SK-N-SH treated with all-trans-retinoic acid at 6 μM for 48 hours (cell line): ENCODE results near the gene WNK1.
"Not testable (repeated sequence)": the region's sequence is repeated elsewhere in the genome, so short reads cannot be mapped to it uniquely, and the experiment has no call there.

Experiments
- ATAC-seq: fragments of 200-7000 bp; cut with Tn5 transposase; 3 replicates; pipeline ENCODE4 v1.9.1; 2020; ENCODE audit warnings: mild to moderate bottlenecking, moderate library complexity
- ARNTL ChIP-seq: fragments of 450-650 bp; formaldehyde crosslinking; IDR thresholded peaks from 2 replicates; pipeline ENCODE4 v1.5.0; 2020; ENCODE audit warnings: low read depth, mild to moderate bottlenecking, moderate library complexity, borderline replicate concordance
- BACH2 ChIP-seq: fragments of 250-450 bp; sonication (Bioruptor Pico); IDR thresholded peaks from 2 replicates; pipeline ENCODE4 v1.9.0; 2021; ENCODE audit warnings: mild to moderate bottlenecking, borderline replicate concordance
- CREB5 ChIP-seq: fragments of 250-450 bp; sonication (Bioruptor Pico); IDR thresholded peaks from 2 replicates; pipeline ENCODE4 v1.5.1; 2020; ENCODE audit warnings: low read depth, mild to moderate bottlenecking, moderate library complexity
- CSDC2 ChIP-seq: fragments of 250-450 bp; sonication (Bioruptor Pico); IDR thresholded peaks from 2 replicates; pipeline ENCODE4 v1.5.0; 2020; ENCODE audit warnings: mild to moderate bottlenecking, moderate library complexity
- CSRNP3 ChIP-seq: fragments of 250-450 bp; sonication (Bioruptor Pico); IDR thresholded peaks from 2 replicates; pipeline ENCODE4 v1.5.1; 2021; ENCODE audit warnings: mild to moderate bottlenecking, moderate library complexity
- ESRRG ChIP-seq: fragments of 250-450 bp; sonication (Bioruptor Pico); IDR thresholded peaks from 2 replicates; pipeline ENCODE4 v1.6.1; 2021; ENCODE audit warnings: mild to moderate bottlenecking
- GLIS3 ChIP-seq: fragments of 250-450 bp; sonication (Bioruptor Pico); IDR thresholded peaks from 2 replicates; pipeline ENCODE4 v1.5.0; 2020; ENCODE audit warnings: mild to moderate bottlenecking, moderate library complexity
- ISL1 ChIP-seq: fragments of 250-450 bp; sonication (Bioruptor Pico); IDR thresholded peaks from 2 replicates; pipeline ENCODE4 v2.1.2; 2022; ENCODE audit warnings: mild to moderate bottlenecking, moderate library complexity
- OSR1 ChIP-seq: fragments of 250-450 bp; sonication (Bioruptor Pico); IDR thresholded peaks from 2 replicates; pipeline ENCODE4 v1.8.0; 2022; ENCODE audit warnings: moderate library complexity, mild to moderate bottlenecking, inconsistent platforms
- PPARA ChIP-seq: fragments of 250-450 bp; sonication (Bioruptor Pico); IDR thresholded peaks from 2 replicates; pipeline ENCODE4 v1.5.0; 2020; ENCODE audit warnings: mild to moderate bottlenecking, borderline replicate concordance
- RARB ChIP-seq: fragments of 250-450 bp; sonication (Bioruptor Pico); IDR thresholded peaks from 2 replicates; pipeline ENCODE4 v1.8.0; 2021; ENCODE audit warnings: mild to moderate bottlenecking, moderate library complexity
- SNAI2 ChIP-seq: fragments of 250-450 bp; sonication (Bioruptor Pico); IDR thresholded peaks from 2 replicates; pipeline ENCODE4 v1.5.0; 2020; ENCODE audit warnings: mild to moderate bottlenecking, moderate library complexity
- TCF4 ChIP-seq: fragments of 250-450 bp; sonication (Bioruptor Pico); IDR thresholded peaks from 2 replicates; pipeline ENCODE4 v1.8.0; 2021; ENCODE audit warnings: mild to moderate bottlenecking, moderate library complexity, borderline replicate concordance
- TOX ChIP-seq: fragments of 250-450 bp; sonication (Bioruptor Pico); IDR thresholded peaks from 2 replicates; pipeline ENCODE4 v1.8.0; 2021; ENCODE audit warnings: mild to moderate bottlenecking, moderate library complexity, borderline replicate concordance
- ZC3H10 ChIP-seq: fragments of 250-450 bp; sonication (Bioruptor Pico); IDR thresholded peaks from 2 replicates; pipeline ENCODE4 v1.5.1; 2021; ENCODE audit warnings: mild to moderate bottlenecking, moderate library complexity
- ZFP3 ChIP-seq: fragments of 250-450 bp; sonication (Bioruptor Pico); IDR thresholded peaks from 2 replicates; pipeline ENCODE4 v1.5.0; 2020; ENCODE audit warnings: mild to moderate bottlenecking, moderate library complexity
- ZFP30 ChIP-seq: fragments of 450-650 bp; formaldehyde crosslinking; IDR thresholded peaks from 2 replicates; pipeline ENCODE4 v1.5.0; 2022; ENCODE audit warnings: mild to moderate bottlenecking, moderate library complexity
- ZNF565 ChIP-seq: fragments of 450-650 bp; formaldehyde crosslinking; conservative IDR thresholded peaks from 2 replicates; pipeline ENCODE4 v1.5.0; 2020; ENCODE audit warnings: low read depth, mild to moderate bottlenecking, moderate library complexity
- ZNF70 ChIP-seq: fragments of 450-650 bp; formaldehyde crosslinking; IDR thresholded peaks from 2 replicates; pipeline ENCODE4 v1.5.0; 2020; ENCODE audit warnings: mild to moderate bottlenecking, moderate library complexity
- ZNF8 ChIP-seq: fragments of 450-650 bp; formaldehyde crosslinking; IDR thresholded peaks from 2 replicates; pipeline ENCODE4 v1.5.0; 2020; ENCODE audit warnings: mild to moderate bottlenecking, moderate library complexity
- TF ChIP-seq, protein P1 (sequence below): fragments of 250-450 bp; sonication (Bioruptor Pico); IDR thresholded peaks from 2 replicates; pipeline ENCODE4 v1.8.0; 2020; ENCODE audit warnings: mild to moderate bottlenecking, moderate library complexity, borderline replicate concordance
- TF ChIP-seq, protein P2 (sequence below): fragments of 250-450 bp; sonication (Bioruptor Pico); IDR thresholded peaks from 2 replicates; pipeline ENCODE4 v1.8.0; 2021; ENCODE audit warnings: low read depth, mild to moderate bottlenecking, moderate library complexity, borderline replicate concordance

WNK1 gene

DNA sequence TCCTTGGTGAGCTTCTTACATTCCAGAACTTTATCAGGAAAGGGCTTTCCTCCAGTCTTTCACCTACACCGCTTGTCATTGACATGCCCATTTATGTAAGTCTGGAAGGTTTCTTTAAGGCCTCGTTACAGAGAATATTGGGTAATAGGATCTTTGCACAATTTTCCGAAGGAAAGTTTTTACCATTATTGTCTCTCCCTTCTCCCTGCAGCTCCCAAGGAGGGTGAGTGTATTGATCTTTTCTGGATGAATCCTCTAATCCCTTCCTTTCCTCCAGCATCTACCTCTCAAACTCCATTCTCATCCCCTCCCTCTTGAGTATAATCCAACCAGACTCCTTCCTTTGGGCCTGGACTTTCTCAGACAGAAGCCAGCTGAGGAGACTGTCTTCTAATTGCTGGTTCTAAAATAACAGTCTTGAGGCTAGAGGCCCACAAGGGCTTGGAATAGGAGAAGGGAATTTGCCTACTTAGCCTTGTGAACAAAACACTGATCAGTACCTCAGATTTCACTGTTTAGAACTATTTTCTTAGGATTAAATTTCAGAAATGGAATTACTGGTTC is 21.8 kb downstream of the WNK1 start:
- ATAC-seq, result peak; percentile 92
- TF ChIP-seq ZNF70 (CRISPR knock-in tag) (no peak), PPARA (CRISPR knock-in tag) (no peak), ESRRG (CRISPR knock-in tag) (no peak), ZFP3 (CRISPR knock-in tag) (no peak), RARB (CRISPR knock-in tag) (no peak), ARNTL (CRISPR knock-in tag) (no peak), SNAI2 (no peak), OSR1 (no peak), ZC3H10 (CRISPR knock-in tag) (no peak), ZFP30 (CRISPR knock-in tag) (no peak), CREB5 (no peak), ISL1 (no peak), ZNF565 (CRISPR knock-in tag) (no peak), ZNF8 (CRISPR knock-in tag) (no peak), CSDC2 (CRISPR knock-in tag) (no peak), GLIS3 (CRISPR knock-in tag) (no peak), TOX (CRISPR knock-in tag) (no peak)
- TF ChIP-seq, protein P1, sequence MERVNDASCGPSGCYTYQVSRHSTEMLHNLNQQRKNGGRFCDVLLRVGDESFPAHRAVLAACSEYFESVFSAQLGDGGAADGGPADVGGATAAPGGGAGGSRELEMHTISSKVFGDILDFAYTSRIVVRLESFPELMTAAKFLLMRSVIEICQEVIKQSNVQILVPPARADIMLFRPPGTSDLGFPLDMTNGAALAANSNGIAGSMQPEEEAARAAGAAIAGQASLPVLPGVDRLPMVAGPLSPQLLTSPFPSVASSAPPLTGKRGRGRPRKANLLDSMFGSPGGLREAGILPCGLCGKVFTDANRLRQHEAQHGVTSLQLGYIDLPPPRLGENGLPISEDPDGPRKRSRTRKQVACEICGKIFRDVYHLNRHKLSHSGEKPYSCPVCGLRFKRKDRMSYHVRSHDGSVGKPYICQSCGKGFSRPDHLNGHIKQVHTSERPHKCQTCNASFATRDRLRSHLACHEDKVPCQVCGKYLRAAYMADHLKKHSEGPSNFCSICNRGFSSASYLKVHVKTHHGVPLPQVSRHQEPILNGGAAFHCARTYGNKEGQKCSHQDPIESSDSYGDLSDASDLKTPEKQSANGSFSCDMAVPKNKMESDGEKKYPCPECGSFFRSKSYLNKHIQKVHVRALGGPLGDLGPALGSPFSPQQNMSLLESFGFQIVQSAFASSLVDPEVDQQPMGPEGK, result no peak

- ATAC-seq, result not testable (repeated sequence)
Measured at GRCh38 chr12:775973-776771, 23.8 kb downstream of the WNK1 start.

DNA sequence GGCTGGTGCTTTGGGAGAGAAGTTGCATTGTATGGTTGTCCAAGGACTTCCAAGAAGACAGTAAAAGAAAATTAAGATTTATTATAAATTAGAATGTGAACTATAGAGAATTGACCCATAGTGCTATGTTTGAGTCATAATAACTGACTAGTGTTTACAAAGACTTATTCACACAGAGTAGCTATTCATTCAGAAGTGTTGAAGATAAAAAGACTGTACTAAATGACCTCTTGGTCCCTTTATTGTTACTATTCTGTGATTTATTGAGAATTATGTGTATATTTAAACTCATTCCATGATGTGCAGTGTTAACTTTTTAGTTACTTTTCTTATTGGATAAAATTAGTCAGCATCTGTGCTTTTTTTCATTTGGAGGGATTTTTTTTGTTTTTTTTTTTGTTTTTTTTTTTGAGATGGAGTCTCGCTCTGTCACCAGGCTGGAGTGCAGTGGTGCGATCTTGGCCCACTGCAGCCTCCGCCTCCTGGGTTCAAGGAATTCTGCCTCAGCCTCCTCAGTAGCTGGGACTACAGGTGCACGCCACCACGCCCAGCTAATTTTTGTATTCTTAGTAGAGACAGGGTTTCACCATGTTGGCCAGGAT is 24.5 kb downstream of the WNK1 start:
- not testable (repeated sequence) for ATAC-seq

- no peak for TF ChIP-seq BACH2 (CRISPR knock-in tag)
- no peak for TF ChIP-seq CSRNP3 (CRISPR knock-in tag)
- TF ChIP-seq, protein P2, sequence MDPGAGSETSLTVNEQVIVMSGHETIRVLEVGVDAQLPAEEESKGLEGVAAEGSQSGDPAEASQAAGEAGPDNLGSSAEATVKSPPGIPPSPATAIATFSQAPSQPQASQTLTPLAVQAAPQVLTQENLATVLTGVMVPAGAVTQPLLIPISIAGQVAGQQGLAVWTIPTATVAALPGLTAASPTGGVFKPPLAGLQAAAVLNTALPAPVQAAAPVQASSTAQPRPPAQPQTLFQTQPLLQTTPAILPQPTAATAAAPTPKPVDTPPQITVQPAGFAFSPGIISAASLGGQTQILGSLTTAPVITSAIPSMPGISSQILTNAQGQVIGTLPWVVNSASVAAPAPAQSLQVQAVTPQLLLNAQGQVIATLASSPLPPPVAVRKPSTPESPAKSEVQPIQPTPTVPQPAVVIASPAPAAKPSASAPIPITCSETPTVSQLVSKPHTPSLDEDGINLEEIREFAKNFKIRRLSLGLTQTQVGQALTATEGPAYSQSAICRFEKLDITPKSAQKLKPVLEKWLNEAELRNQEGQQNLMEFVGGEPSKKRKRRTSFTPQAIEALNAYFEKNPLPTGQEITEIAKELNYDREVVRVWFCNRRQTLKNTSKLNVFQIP, result no peak
- no peak for TF ChIP-seq TCF4 (CRISPR knock-in tag)
- TF ChIP-seq, protein P1, result no peak
- peak; percentile 23; the same call in 1 of the 2 replicates for TF ChIP-seq ISL1
- no peak for TF ChIP-seq RARB (CRISPR knock-in tag)
- no peak for TF ChIP-seq ZNF8 (CRISPR knock-in tag)
- no peak for ATAC-seq
Measured at GRCh38 chr12:777550-778047, 25.2 kb downstream of the WNK1 start.
